SK-N-SH (cell line): ENCODE results near the gene DCAF5. TPM values are rescaled to one million over a fixed set of nuclear protein-coding genes. Genes with fewer than 3 reads are reported as not detected.
"Not testable (repeated sequence)": the region's sequence is repeated elsewhere in the genome, so short reads cannot be mapped to it uniquely, and the experiment has no call there.

Experiments used
- CTCF ChIA-PET: fragments of 300-600, 350-600 bp; formaldehyde crosslinking; extraction: SDS; loops from one replicate; lab custom pipeline; 2021; lab: Yijun Ruan, JAX
- POLR2A ChIA-PET: fragments of 350-600 bp; sonication (Branson Sonifier 250); formaldehyde crosslinking; extraction: SDS; loops from one replicate; lab custom pipeline; 2020; ENCODE audit warnings: antibody characterized with exemption, inconsistent platforms; lab: Yijun Ruan, JAX
- DNase-seq: peaks from one replicate; pipeline ENCODE4 v3.0.0; 2012
- H2AFZ ChIP-seq: fragments of 200-600 bp; sonication (generic); 2 replicates; pipeline ENCODE4 v1.8.1; 2016; ENCODE audit warnings: antibody characterized with exemption, mild to moderate bottlenecking, low read depth
- H3F3A ChIP-seq: fragments of 200-600 bp; sonication (generic); replicated peaks from 2 replicates; pipeline ENCODE3; 2016; ENCODE audit warnings: antibody characterized with exemption, mild to moderate bottlenecking; ENCODE audit not compliant: insufficient read depth
- H3K27ac ChIP-seq, 2 experiments: fragments of 200-500 bp in 1 of 2; fragments of 200-600 bp in 1 of 2; sonication (Bioruptor generic) in 1 of 2; sonication (generic), shearing (Covaris generic) in 1 of 2; 2 replicates each; pipeline versions ENCODE4 v1.5.1 to v1.6.1; 2014 to 2016; ENCODE audit warnings: low read depth in 2 of 2, inconsistent platforms in 1 of 2, low read length in 1 of 2, mild to moderate bottlenecking in 1 of 2, mixed read lengths in 1 of 2
- H3K27me3 ChIP-seq: fragments of 200-600 bp; sonication (generic), shearing (Covaris generic); 2 replicates; pipeline ENCODE4 v1.6.1; 2016; ENCODE audit warnings: mixed run types; ENCODE audit not compliant: insufficient read depth
- H3K36me3 ChIP-seq, 2 experiments: fragments of 200-500 bp in 1 of 2; fragments of 200-600 bp in 1 of 2; sonication (Bioruptor generic) in 1 of 2; sonication (generic) in 1 of 2; replicated peaks in 1 of 2; 2 replicates each; pipeline versions ENCODE3 to v1.5.1; 2014 to 2016; ENCODE audit warnings: low read length in 1 of 2, mild to moderate bottlenecking in 1 of 2; ENCODE audit not compliant: insufficient read depth in 2 of 2, control insufficient read depth in 1 of 2
- H3K4me1 ChIP-seq, 2 experiments: fragments of 200-500 bp in 1 of 2; fragments of 200-600 bp in 1 of 2; sonication (Bioruptor generic) in 1 of 2; sonication (generic), shearing (Covaris generic) in 1 of 2; 2 replicates each; pipeline versions ENCODE4 v1.5.1 to v1.6.1; 2014 to 2016; ENCODE audit warnings: low read depth in 1 of 2, low read length in 1 of 2, mixed run types in 1 of 2; ENCODE audit not compliant: insufficient read depth in 2 of 2, control insufficient read depth in 1 of 2
- H3K4me2 ChIP-seq: fragments of 200-600 bp; sonication (generic), shearing (Covaris generic); 2 replicates; pipeline ENCODE4 v1.6.1; 2017; ENCODE audit warnings: mixed run types
- H3K4me3 ChIP-seq, 2 experiments: fragments of 200-500 bp in 1 of 2; fragments of 200-600 bp in 1 of 2; sonication (Bioruptor generic) in 1 of 2; sonication (generic), shearing (Covaris generic) in 1 of 2; 2 replicates each; pipeline versions ENCODE4 v1.5.1 to v1.8.1; 2014 to 2016; ENCODE audit warnings: low read depth in 2 of 2, inconsistent platforms in 1 of 2, low read length in 1 of 2, mild to moderate bottlenecking in 1 of 2, mixed read lengths in 1 of 2, moderate library complexity in 1 of 2
- H3K79me2 ChIP-seq: fragments of 200-600 bp; sonication (generic); 2 replicates; pipeline ENCODE4 v1.8.1; 2017; ENCODE audit warnings: mild to moderate bottlenecking; ENCODE audit not compliant: insufficient read depth
- H3K9ac ChIP-seq: fragments of 200-600 bp; sonication (generic); 2 replicates; pipeline ENCODE4 v1.6.1; 2017; ENCODE audit warnings: mixed run types
- H3K9me2 ChIP-seq: fragments of 200-600 bp; sonication (generic); 2 replicates; pipeline ENCODE4 v1.6.1; 2017; ENCODE audit warnings: mixed run types
- H3K9me3 ChIP-seq: fragments of 200-600 bp; sonication (generic); 2 replicates; pipeline ENCODE4 v1.6.1; 2017; ENCODE audit warnings: mixed run types, mild to moderate bottlenecking, moderate library complexity
- H4K20me1 ChIP-seq: fragments of 200-600 bp; sonication (generic); 2 replicates; pipeline ENCODE4 v1.6.1; 2017; ENCODE audit warnings: mild to moderate bottlenecking, mixed run types; ENCODE audit not compliant: insufficient read depth
- CHD2 ChIP-seq: fragments of 150-350 bp; IDR thresholded peaks from 2 replicates; pipeline ENCODE4 v1.6.1; 2018; ENCODE audit warnings: low read length; ENCODE audit not compliant: partially characterized antibody
- EP300 ChIP-seq, 2 experiments: IDR thresholded peaks; 2 replicates each; pipeline versions ENCODE4 v1.4.0 to v1.6.1; 2012; ENCODE audit warnings: borderline replicate concordance in 1 of 2, low read depth in 1 of 2, low read length in 1 of 2
- EZH2phosphoT487 ChIP-seq: fragments of 200-600 bp; sonication (generic); IDR thresholded peaks from 2 replicates; pipeline ENCODE4 v1.6.1; 2017; ENCODE audit warnings: low read depth, mixed run types, mild to moderate bottlenecking, antibody characterized with exemption, moderate library complexity, borderline replicate concordance
- GABPA ChIP-seq: IDR thresholded peaks from 2 replicates; pipeline ENCODE4 v1.4.0; 2012; ENCODE audit warnings: low read depth, mild to moderate bottlenecking
- JUND ChIP-seq: IDR thresholded peaks from 2 replicates; pipeline ENCODE4 v1.4.0; 2012
- MAX ChIP-seq: IDR thresholded peaks from 2 replicates; pipeline ENCODE4 v1.4.0; 2012; ENCODE audit warnings: low read depth
- MXI1 ChIP-seq: IDR thresholded peaks from 2 replicates; pipeline ENCODE4 v1.6.1; 2012; ENCODE audit warnings: mild to moderate bottlenecking, low read depth, low read length, improper control_type of control experiment
- NRF1 ChIP-seq: IDR thresholded peaks from 2 replicates; pipeline ENCODE4 v1.6.1; 2012; ENCODE audit warnings: low read depth, mild to moderate bottlenecking, low read length
- POLR2AphosphoS5 ChIP-seq: IDR thresholded peaks from 2 replicates; pipeline ENCODE4 v1.6.1; 2012; ENCODE audit warnings: low read depth, low read length
- RAD21 ChIP-seq: IDR thresholded peaks from 2 replicates; pipeline ENCODE4 v1.6.1; 2012; ENCODE audit warnings: mild to moderate bottlenecking, low read length
- RCOR1 ChIP-seq: fragments of 150-350 bp; IDR thresholded peaks from 2 replicates; pipeline ENCODE4 v1.6.1; 2017; ENCODE audit warnings: antibody characterized with exemption, low read length
- RFX5 ChIP-seq: IDR thresholded peaks from 2 replicates; pipeline ENCODE4 v1.6.1; 2012; ENCODE audit warnings: mild to moderate bottlenecking, improper control_type of control experiment, low read length
- TAF1 ChIP-seq: IDR thresholded peaks from 2 replicates; pipeline ENCODE4 v1.6.1; 2012; ENCODE audit warnings: low read depth, mild to moderate bottlenecking, low read length, moderate library complexity, borderline replicate concordance
- TEAD4 ChIP-seq: IDR thresholded peaks from 2 replicates; pipeline ENCODE4 v1.4.0; 2012; ENCODE audit warnings: mild to moderate bottlenecking, borderline replicate concordance; ENCODE audit not compliant: insufficient read depth
- USF1 ChIP-seq: IDR thresholded peaks from 2 replicates; pipeline ENCODE4 v1.4.0; 2012; ENCODE audit warnings: low read depth, borderline replicate concordance
- YY1 ChIP-seq: IDR thresholded peaks from 2 replicates; pipeline ENCODE4 v1.4.0; 2012; ENCODE audit warnings: low read depth, mild to moderate bottlenecking
- WGBS: methylation state at CpG from one replicate; pipeline ENCODE4 v1.1.6; 2017; ENCODE audit warnings: low lambda C conversion rate; 5-methylcytosine and 5-hydroxymethylcytosine counted together
- polyA plus RNA-seq, 3 experiments: library from polyadenylated mRNA; depleted of rRNA; stranded (reverse); fragments of >200 nt; gene quantifications; 2 replicates each; pipeline ENCODE4 v1.2.3, GENCODE V29; 2012
- TF ChIP-seq, protein P1 (sequence below): fragments of 150-350 bp; IDR thresholded peaks from 2 replicates; pipeline ENCODE4 v1.6.1; 2017; ENCODE audit warnings: antibody characterized with exemption, low read length, low read depth, borderline replicate concordance

The DCAF5 gene
- polyA plus RNA-seq, 1 of the 3 experiments (the other 2 are of a cell fraction) = 26.7 TPM

GRCh38 chr14:69065934-69066333 lies 87.0 kb downstream of the DCAF5 start:
- H3K79me2 ChIP-seq, H3K27ac ChIP-seq, H3F3A ChIP-seq, H3K4me2 ChIP-seq, DNase-seq, H3K27me3 ChIP-seq, H3K4me3 ChIP-seq, H3K9me2 ChIP-seq, POLR2A ChIA-PET, H3K9ac ChIP-seq, H2AFZ ChIP-seq, H3K9me3 ChIP-seq, H4K20me1 ChIP-seq: not testable (repeated sequence)
- Histone ChIP-seq H3K36me3 (peaks cover 19 to 30% of the 10 kb centered on the region in 2 experiments), H3K4me1 (peaks cover 8 to 16% of the 10 kb centered on the region in 2 experiments; a peak in 3 of 4 replicates)
- CTCF ChIA-PET = interaction anchor here (0.7 to 2.2 kb wide), 5 partner anchors 10 to 155 kb away, joined by 3 to 5 read pairs (median 4); no protein-coding TSS in a partner anchor
- WGBS = 98% methylated on average over 4 of the region's 4 CpGs

- no peak for TF ChIP-seq USF1
- no peak for TF ChIP-seq RAD21
- TF ChIP-seq MAX = no peak
- no peak for TF ChIP-seq MXI1
- TF ChIP-seq, protein P1, sequence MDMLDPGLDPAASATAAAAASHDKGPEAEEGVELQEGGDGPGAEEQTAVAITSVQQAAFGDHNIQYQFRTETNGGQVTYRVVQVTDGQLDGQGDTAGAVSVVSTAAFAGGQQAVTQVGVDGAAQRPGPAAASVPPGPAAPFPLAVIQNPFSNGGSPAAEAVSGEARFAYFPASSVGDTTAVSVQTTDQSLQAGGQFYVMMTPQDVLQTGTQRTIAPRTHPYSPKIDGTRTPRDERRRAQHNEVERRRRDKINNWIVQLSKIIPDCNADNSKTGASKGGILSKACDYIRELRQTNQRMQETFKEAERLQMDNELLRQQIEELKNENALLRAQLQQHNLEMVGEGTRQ = no peak
- no peak for TF ChIP-seq EZH2phosphoT487
- TF ChIP-seq TEAD4 = no peak
- no peak for TF ChIP-seq RFX5
- TF ChIP-seq JUND = no peak
- TF ChIP-seq EP300 (IDR thresholded peaks at IDR 0.05; ENCODE audit: borderline replicate concordance in 1 of 2, low read depth in 1 of 2, low read length in 1 of 2) = no peak
- no peak for TF ChIP-seq POLR2AphosphoS5
- no peak for TF ChIP-seq YY1
- TF ChIP-seq NRF1 = no peak
- TF ChIP-seq RCOR1 = no peak
- TF ChIP-seq GABPA = no peak
- TF ChIP-seq TAF1 = no peak
- no peak for TF ChIP-seq CHD2
- H3K4me3 ChIP-seq = no peak overlapping the region
- no peak overlapping the region for H3K4me2 ChIP-seq
- peaks cover 19 to 27% of the 10 kb centered on the region in 2 experiments for H3K36me3 ChIP-seq
- no peaks in the 10 kb centered on the region for H3K9me3 ChIP-seq
- H3K4me1 ChIP-seq = peaks cover 8 to 10% of the 10 kb centered on the region in 2 experiments; a peak in 3 of 4 replicates
- H4K20me1 ChIP-seq = no peaks in the 10 kb centered on the region
- no peaks in the 10 kb centered on the region for H3K79me2 ChIP-seq
- no peaks in the 10 kb centered on the region for H3K27me3 ChIP-seq
- no peak overlapping the region for H3K27ac ChIP-seq
- H3F3A ChIP-seq = peaks cover 9% of the 10 kb centered on the region
- no peak for DNase-seq
- H3K9me2 ChIP-seq = no peaks in the 10 kb centered on the region
- no peak overlapping the region for H3K9ac ChIP-seq
- ChIA-PET POLR2A (no interaction called here), CTCF (interaction anchor here (0.8 to 2.2 kb wide), 4 partner anchors 8 to 202 kb away, joined by 3 to 5 read pairs (median 4); no protein-coding TSS in a partner anchor)
- no peak overlapping the region for H2AFZ ChIP-seq
Observed at GRCh38 chr14:69064596-69064995, 88.3 kb downstream of the DCAF5 start.
